HG03060 (cell line): ENCODE results near the gene PRLH.

ENCODE experiments used
- ATAC-seq: cut with Tn5 transposase; IDR thresholded peaks from one replicate; pipeline ENCODE4 v1.9.1; 2021; ENCODE audit warnings: low read depth, moderate number of reproducible peaks; ENCODE audit not compliant: unreplicated experiment

Gene PRLH

GRCh38 chr2:237538901-237539300 lies 27.5 kb upstream of the PRLH start:
- no peak for ATAC-seq

DNA sequence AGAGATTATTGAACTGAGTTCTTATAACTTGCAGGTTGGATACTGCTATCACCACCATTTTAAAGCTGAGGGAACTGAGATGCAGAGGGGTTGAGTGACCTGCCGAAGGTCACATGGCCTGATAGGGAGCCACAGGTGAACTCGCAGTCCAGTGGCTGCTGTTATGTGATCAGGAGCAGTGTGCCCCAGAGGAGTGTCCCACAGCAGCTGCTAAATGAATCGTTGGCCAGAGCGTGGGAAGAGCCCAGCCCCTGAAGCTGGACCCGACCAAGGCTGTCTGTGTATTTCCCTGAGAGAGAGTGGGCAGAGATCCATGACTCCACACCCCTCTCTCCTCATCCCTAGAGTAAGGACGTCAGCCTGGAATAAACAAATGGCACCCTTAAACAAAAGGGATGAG lies 26.7 kb upstream of the PRLH start:
- ATAC-seq, result no peak

DNA sequence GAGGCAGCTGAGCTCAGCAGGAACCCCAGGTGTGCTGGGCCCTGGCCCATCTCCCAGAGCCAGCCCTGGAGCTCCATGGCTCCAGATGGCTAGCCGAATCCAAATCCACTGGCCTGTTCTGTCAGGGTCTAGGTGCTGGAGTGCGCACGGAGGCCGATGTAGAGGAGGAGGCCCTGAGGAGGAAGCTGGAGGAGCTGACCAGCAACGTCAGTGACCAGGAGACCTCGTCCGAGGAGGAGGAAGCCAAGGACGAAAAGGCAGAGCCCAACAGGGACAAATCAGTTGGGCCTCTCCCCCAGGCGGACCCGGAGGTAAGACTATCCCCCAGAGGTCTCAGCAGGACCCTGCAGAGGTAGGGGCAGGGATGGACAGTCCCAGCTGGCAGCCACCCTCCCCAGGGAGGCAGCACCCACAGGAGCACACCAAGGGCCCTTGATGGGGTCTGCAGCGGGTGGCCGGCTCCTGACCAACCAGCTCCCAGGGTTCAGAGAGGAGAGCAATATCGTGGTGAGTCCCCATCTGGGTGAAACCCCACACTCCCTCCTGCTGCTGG lies 26.1 kb upstream of the PRLH start:
- no peak for ATAC-seq

DNA sequence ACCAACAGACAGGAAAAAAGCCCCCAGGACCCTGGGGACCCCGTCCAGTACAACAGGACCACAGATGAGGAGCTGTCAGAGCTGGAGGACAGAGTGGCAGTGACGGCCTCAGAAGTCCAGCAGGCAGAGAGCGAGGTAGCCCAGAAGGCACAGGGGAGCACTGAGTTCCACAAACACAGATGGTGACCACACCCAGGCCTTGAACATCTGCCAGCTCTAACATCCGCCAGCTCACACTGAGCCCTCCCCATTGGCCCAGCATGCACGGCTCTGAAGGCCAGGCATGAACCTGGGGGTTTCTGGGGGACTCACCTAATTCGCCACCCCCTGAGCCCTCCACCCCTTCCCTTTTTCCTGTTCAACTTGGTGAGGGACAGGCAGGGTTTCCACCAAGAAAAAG lies 25.6 kb upstream of the PRLH start:
- ATAC-seq, result no peak

GRCh38 chr2:237541243-237541642 lies 25.1 kb upstream of the PRLH start:
- ATAC-seq, result no peak

DNA sequence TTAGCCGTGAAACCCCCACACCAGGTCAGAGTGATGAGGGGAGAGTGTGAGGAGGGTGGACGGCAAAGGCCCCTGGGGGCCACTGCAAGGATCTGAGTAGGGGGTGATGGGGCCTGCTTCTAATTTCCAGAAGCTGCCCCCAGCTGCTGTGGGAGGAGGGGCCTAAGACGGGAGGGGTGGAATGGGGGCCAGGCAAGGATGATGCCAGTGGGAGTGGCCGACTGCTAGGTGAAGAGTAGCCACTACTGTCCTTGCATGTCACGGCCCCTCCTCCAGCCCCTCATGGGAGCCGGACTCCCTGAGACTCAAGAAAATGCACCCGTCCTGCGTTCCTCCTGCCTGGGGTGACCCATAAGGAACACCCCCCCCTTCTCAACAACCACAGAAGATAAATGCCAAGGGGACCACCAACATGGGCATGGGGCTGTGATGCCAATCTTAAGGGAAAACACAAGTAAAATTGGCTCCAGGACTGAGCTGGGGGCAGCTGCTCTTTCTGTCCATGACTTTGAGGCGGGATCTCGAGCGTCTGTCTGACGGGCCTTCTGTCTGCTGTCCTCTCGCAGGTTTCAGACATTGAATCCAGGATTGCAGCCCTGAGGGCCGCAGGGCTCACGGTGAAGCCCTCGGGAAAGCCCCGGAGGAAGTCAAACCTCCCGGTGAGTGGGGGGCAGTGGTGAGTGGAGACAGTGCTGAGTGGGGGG lies 24.2 kb upstream of the PRLH start:
- no peak for ATAC-seq

DNA sequence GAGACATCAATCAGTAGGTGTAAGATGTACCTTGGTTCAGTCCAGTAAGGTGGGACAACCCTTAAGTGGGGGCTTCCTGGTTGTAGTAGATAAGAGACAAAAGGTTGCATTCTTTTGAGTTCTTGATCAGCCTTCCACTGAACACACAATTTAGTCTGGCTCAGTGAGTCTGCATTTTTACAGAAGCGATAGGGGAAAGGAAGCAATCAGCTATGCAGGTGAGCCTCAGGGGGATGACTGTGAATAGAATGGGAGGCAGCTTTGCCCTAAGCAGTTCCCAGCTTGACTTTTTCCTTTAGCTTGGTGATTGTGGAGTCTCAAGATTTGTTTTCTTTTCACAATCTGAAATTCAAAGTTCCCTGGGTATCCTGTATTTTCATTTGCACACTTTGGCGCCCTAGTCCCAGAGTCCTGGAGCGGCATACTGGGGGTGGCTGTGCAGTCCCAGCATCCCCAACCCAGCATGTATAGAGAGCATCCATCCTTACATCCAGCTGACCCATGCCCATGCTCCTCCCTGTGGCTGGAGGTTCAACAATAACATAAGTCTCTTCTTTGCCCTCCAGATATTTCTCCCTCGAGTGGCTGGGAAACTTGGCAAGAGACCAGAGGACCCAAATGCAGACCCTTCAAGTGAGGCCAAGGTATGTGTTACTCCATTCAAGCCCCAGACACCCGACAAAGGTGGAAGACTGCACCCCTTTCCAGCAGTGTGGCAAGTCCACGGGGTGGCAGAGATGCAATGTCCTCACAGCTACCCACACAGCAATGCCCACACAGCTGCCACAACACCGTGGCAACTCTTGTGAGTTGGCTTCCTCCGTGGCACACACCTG lies 20.1 kb upstream of the PRLH start:
- ATAC-seq, result no peak

- ATAC-seq, result no peak
Observed at GRCh38 chr2:237546876-237547395, 19.4 kb upstream of the PRLH start.

DNA sequence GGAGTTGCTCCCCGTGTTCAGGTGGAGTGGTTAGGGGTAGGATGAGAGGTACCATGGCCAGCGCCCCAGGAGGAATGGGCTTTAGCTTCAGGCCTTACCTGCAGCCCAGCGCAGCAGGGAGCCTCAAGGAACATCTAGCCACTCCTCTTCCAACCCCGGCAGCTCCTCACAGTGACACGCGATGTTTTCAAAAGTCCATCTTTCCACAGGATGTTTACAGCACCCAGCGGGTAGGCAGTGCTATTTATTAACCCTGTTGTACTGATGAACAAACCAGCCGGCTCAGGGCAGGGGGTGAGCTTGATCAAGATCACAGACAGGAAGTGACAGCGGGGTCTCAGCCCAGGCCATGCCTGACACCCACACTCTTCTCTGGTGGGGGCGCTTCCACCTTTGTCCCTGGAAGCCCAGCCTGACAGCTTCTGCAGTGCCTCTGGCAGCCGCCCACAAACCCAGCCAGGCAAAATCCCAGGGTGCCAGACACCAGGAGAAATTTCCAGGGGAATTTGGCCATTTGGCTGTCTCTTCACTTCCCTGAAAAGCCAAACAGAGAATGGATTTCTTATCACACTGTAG lies 18.4 kb upstream of the PRLH start:
- no peak for ATAC-seq

- ATAC-seq, result no peak
Observed at GRCh38 chr2:237549216-237549615, 17.2 kb upstream of the PRLH start.

- ATAC-seq, result no peak
Observed at GRCh38 chr2:237549643-237550415, 16.5 kb upstream of the PRLH start.

DNA sequence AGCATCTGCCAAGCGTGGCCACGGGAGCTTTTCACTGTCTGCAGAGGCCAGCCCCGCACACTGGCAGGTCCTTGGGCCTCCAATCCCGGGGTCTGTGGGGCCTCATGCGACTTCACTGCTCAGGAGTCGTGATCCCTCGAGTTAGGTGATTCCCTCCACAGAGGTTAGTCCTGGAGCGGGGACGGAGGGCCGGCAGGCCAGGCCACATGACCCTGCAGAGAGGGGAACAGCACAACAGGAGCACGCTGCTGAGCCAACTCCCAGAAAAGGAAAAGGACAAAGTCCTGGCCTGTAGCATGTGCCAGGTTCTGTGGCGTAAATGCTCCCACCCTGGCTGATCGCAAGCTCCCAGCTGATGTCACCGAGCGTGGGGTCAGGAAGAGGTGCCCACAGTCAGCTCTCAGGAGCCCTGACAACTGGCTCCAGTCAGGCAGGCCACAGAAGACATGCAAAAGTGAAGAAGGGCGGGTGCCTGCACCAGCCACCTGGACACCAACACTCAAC lies 15.3 kb upstream of the PRLH start:
- no peak for ATAC-seq

GRCh38 chr2:237552908-237553307 lies 13.5 kb upstream of the PRLH start:
- ATAC-seq, result no peak

GRCh38 chr2:237553948-237554347 lies 12.4 kb upstream of the PRLH start:
- no peak for ATAC-seq

- no peak for ATAC-seq
Observed at GRCh38 chr2:237555560-237555959, 10.8 kb upstream of the PRLH start.

GRCh38 chr2:237556773-237557632 lies 9.4 kb upstream of the PRLH start:
- ATAC-seq, result peak; percentile 98

DNA sequence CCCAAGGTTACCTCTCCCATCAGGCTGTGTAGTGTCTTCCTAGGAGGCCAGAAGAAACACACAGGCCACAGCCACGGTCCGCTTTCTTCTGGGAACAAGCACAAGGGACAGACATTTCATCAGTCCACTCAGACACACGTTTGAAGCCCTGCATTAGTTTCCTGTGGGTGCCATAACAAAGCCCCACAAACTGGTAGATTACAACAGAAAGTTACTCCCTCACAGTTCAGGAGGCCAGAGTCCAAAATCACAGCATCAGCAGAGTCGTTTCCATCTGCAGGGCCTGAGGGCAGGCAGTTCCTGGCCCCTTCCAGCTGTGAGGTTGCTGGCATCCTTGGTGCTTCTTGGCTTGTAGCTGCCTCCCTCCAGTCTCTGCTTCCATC lies 8.8 kb upstream of the PRLH start:
- ATAC-seq, result no peak

- no peak for ATAC-seq
Observed at GRCh38 chr2:237558961-237559641, 7.3 kb upstream of the PRLH start.

GRCh38 chr2:237561221-237561620 lies 5.2 kb upstream of the PRLH start:
- no peak for ATAC-seq
